PC-9 (cell line): ENCODE results near the gene KRT73. TPM values are rescaled to one million over a fixed set of nuclear protein-coding genes. Genes with fewer than 3 reads are reported as not detected.

ENCODE experiments used
- BruUV-seq: library from RNA; stranded (reverse); fragments of 400-500 nt; replicated peaks from 2 replicates; lab custom pipeline; 2021; lab: Mats Ljungman, UMichigan
- CTCF ChIA-PET: fragments of 300-600 bp; sonication (Branson Sonifier 250); formaldehyde crosslinking; loops from one replicate; lab custom pipeline; 2022; ENCODE audit warnings: antibody characterized with exemption; lab: Charles Lee
- POLR2A ChIA-PET: fragments of 300-600 bp; sonication (Branson Sonifier 250); formaldehyde crosslinking; loops from one replicate; lab custom pipeline; 2022; ENCODE audit warnings: antibody characterized with exemption; ENCODE audit not compliant: unreplicated experiment; lab: Charles Lee
- DNase-seq, 2 experiments: peaks; one replicate each; pipeline versions ENCODE4 v3.0.0 to v3.0.0-alpha.2; 2015 to 2022; ENCODE audit warnings: mixed read lengths in 1 of 2
- H2AFZ ChIP-seq: fragments of 200-600 bp; sonication (generic); 2 replicates; pipeline ENCODE4 v1.8.1; 2017; ENCODE audit warnings: antibody characterized with exemption
- H3F3A ChIP-seq: fragments of 200-600 bp; sonication (generic); 2 replicates; pipeline ENCODE4 v1.8.1; 2017; ENCODE audit warnings: antibody characterized with exemption, mild to moderate bottlenecking, low read depth; ENCODE audit not compliant: insufficient read depth
- H3K27ac ChIP-seq: fragments of 200-600 bp; sonication (generic); 2 replicates; pipeline ENCODE4 v1.6.1; 2016; ENCODE audit warnings: mixed run types
- H3K27me3 ChIP-seq: fragments of 200-600 bp; sonication (generic); 2 replicates; pipeline ENCODE4 v1.6.1; 2016; ENCODE audit warnings: low read depth, mixed run types; ENCODE audit not compliant: insufficient read depth
- H3K36me3 ChIP-seq: fragments of 200-600 bp; sonication (generic); 2 replicates; pipeline ENCODE4 v1.6.1; 2016; ENCODE audit warnings: low read depth, mixed run types
- H3K4me1 ChIP-seq: fragments of 200-600 bp; sonication (generic); replicated peaks from 2 replicates; pipeline ENCODE4 v1.6.1; 2016; ENCODE audit warnings: mixed run types; ENCODE audit not compliant: insufficient read depth
- H3K4me2 ChIP-seq: fragments of 200-600 bp; sonication (generic); 2 replicates; pipeline ENCODE4 v1.6.1; 2017; ENCODE audit warnings: mixed run types
- H3K4me3 ChIP-seq: fragments of 200-600 bp; sonication (generic); 2 replicates; pipeline ENCODE4 v1.6.1; 2016; ENCODE audit warnings: mixed run types
- H3K79me2 ChIP-seq: fragments of 200-600 bp; sonication (generic); 2 replicates; pipeline ENCODE4 v1.6.1; 2017; ENCODE audit warnings: low read depth, mixed run types
- H3K9me2 ChIP-seq: fragments of 200-600 bp; sonication (generic); 2 replicates; pipeline ENCODE4 v1.8.1; 2017; ENCODE audit warnings: mild to moderate bottlenecking; ENCODE audit not compliant: insufficient read depth
- H3K9me3 ChIP-seq: fragments of 200-600 bp; sonication (generic); 2 replicates; pipeline ENCODE4 v1.8.1; 2016; ENCODE audit warnings: low read depth; ENCODE audit not compliant: insufficient read depth
- H4K20me1 ChIP-seq: fragments of 200-600 bp; sonication (generic); 2 replicates; pipeline ENCODE4 v1.8.1; 2017; ENCODE audit not compliant: insufficient read depth
- EZH2 ChIP-seq: fragments of 200-600 bp; sonication (generic); IDR thresholded peaks from 2 replicates; pipeline ENCODE4 v1.8.0; 2017; ENCODE audit warnings: antibody characterized with exemption, low read depth
- intact Hi-C: fragments of 100-400 bp; cut with micrococcal nuclease; formaldehyde crosslinking; loops from one replicate; pipeline ENCODE4 v1.10.0; 2022; ENCODE audit not compliant: unreplicated experiment
- total RNA-seq: library from RNA; stranded (reverse); gene quantifications from 2 replicates; pipeline ENCODE4 v1.2.3, GENCODE V29; 2021
- TF ChIP-seq, protein P1 (sequence below): fragments of 200-600 bp; sonication (generic); conservative IDR thresholded peaks from 2 replicates; pipeline ENCODE4 v1.6.1; 2017; ENCODE audit warnings: mixed run types, antibody characterized with exemption, mild to moderate bottlenecking, moderate library complexity

Gene KRT73
- total RNA-seq, 1 experiment from 2014 or later: not detected

- no peak for DNase-seq
- Histone ChIP-seq H3K9me2 (no peaks in the 10 kb centered on the region), H3K4me3 (no peak overlapping the region), H3F3A (no peaks in the 10 kb centered on the region), H3K4me1 (peaks cover 11% of the 10 kb centered on the region; the same call in 1 of the 2 replicates), H2AFZ (no peak overlapping the region), H3K79me2 (no peaks in the 10 kb centered on the region), H3K36me3 (no peaks in the 10 kb centered on the region), H3K4me2 (no peak overlapping the region), H4K20me1 (no peaks in the 10 kb centered on the region), H3K27me3 (no peaks in the 10 kb centered on the region), H3K27ac (no peak overlapping the region), H3K9me3 (no peaks in the 10 kb centered on the region)
- no peak for TF ChIP-seq EZH2
- TF ChIP-seq, protein P1, sequence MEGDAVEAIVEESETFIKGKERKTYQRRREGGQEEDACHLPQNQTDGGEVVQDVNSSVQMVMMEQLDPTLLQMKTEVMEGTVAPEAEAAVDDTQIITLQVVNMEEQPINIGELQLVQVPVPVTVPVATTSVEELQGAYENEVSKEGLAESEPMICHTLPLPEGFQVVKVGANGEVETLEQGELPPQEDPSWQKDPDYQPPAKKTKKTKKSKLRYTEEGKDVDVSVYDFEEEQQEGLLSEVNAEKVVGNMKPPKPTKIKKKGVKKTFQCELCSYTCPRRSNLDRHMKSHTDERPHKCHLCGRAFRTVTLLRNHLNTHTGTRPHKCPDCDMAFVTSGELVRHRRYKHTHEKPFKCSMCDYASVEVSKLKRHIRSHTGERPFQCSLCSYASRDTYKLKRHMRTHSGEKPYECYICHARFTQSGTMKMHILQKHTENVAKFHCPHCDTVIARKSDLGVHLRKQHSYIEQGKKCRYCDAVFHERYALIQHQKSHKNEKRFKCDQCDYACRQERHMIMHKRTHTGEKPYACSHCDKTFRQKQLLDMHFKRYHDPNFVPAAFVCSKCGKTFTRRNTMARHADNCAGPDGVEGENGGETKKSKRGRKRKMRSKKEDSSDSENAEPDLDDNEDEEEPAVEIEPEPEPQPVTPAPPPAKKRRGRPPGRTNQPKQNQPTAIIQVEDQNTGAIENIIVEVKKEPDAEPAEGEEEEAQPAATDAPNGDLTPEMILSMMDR: no peak
- intact Hi-C loops: no loop called here
- POLR2A ChIA-PET: no interaction called here
- CTCF ChIA-PET: no interaction called here
- BruUV-seq: no TSS peak
Observed at GRCh38 chr12:52649066-52649465, 30.7 kb upstream of the KRT73 start.

GRCh38 chr12:52648012-52648550, 29.7 kb upstream of the KRT73 start:
- Histone ChIP-seq H3K4me2 (no peak overlapping the region), H3K9me2 (no peaks in the 10 kb centered on the region), H3K27me3 (no peaks in the 10 kb centered on the region), H4K20me1 (no peaks in the 10 kb centered on the region), H3K4me1 (peaks cover 11% of the 10 kb centered on the region; the same call in 1 of the 2 replicates), H3K36me3 (no peaks in the 10 kb centered on the region), H3F3A (no peaks in the 10 kb centered on the region), H3K4me3 (no peak overlapping the region), H3K27ac (no peak overlapping the region), H2AFZ (no peak overlapping the region), H3K9me3 (no peaks in the 10 kb centered on the region), H3K79me2 (no peaks in the 10 kb centered on the region)
- no peak for DNase-seq
- CTCF ChIA-PET: no interaction called here
- BruUV-seq: no TSS peak
- TF ChIP-seq, protein P1: no peak
- no peak for TF ChIP-seq EZH2
- intact Hi-C loops: no loop called here
- POLR2A ChIA-PET: no interaction called here

- Histone ChIP-seq H3K9me3 (no peaks in the 10 kb centered on the region), H3F3A (no peaks in the 10 kb centered on the region), H3K4me3 (no peak overlapping the region), H3K4me2 (no peak overlapping the region), H3K27me3 (no peaks in the 10 kb centered on the region), H4K20me1 (no peaks in the 10 kb centered on the region), H3K9me2 (no peaks in the 10 kb centered on the region), H3K79me2 (no peaks in the 10 kb centered on the region), H3K4me1 (peaks cover 11% of the 10 kb centered on the region; the same call in 1 of the 2 replicates), H3K27ac (no peak overlapping the region), H3K36me3 (no peaks in the 10 kb centered on the region), H2AFZ (no peak overlapping the region)
- BruUV-seq: no TSS peak
- no peak for DNase-seq
- intact Hi-C loops: no loop called here
- ChIA-PET CTCF (no interaction called here), POLR2A (no interaction called here)
- no peak for TF ChIP-seq EZH2
- TF ChIP-seq, protein P1: no peak
Observed at GRCh38 chr12:52647601-52648000, 29.2 kb upstream of the KRT73 start.
